Esophagus muscularis mucosa (tissue), 3 donors: ENCODE measurements around the gene VWA7.

Experiments
- EP300 ChIP-seq: sonication (generic); formaldehyde crosslinking; IDR thresholded peaks from one replicate; pipeline ENCODE4 v1.6.1; 2017; ENCODE audit warnings: antibody characterized with exemption
- POLR2AphosphoS5 ChIP-seq, 2 donors: sonication (generic); formaldehyde crosslinking; IDR thresholded peaks; one replicate each; pipeline ENCODE4 v1.6.1; 2017; ENCODE audit warnings: antibody characterized with exemption in 2 of 2

GRCh38 chr6:31822036-31822821 lies 45.1 kb upstream of the VWA7 start:
- TF ChIP-seq POLR2AphosphoS5 (IDR thresholded peaks at IDR 0.05) (peak; percentile 95 to 97), EP300 (peak; percentile 16)
